ENCODE data around the gene KCNC3.
"Not testable (repeated sequence)": the region's sequence is repeated elsewhere in the genome, so short reads cannot be mapped to it uniquely, and the experiment has no call there.

DNA sequence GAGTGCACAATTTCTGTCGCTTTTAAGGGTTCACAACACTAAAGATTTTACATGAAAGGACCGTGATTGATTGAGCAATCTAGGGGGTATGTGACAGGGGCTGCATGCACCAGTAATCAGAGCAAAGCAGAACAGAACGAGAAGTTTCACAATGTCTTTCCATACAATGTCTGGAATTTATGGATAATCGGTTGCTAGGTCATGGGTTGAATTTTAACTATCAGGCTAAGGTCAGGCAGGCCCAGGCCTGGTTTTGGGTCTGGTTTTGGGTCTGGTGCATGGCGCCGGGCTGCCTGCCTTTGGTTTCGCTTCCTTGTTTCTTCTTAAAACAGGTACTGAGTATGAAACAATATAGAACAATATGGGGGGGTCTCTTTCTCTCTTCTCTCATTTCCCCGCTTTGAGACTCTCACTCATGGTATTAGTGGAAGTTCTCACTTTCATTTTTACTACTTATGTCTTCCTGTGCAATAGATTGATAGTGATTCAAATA lies 18.0 kb upstream of the KCNC3 start:
- TF ChIP-seq, protein P1, sequence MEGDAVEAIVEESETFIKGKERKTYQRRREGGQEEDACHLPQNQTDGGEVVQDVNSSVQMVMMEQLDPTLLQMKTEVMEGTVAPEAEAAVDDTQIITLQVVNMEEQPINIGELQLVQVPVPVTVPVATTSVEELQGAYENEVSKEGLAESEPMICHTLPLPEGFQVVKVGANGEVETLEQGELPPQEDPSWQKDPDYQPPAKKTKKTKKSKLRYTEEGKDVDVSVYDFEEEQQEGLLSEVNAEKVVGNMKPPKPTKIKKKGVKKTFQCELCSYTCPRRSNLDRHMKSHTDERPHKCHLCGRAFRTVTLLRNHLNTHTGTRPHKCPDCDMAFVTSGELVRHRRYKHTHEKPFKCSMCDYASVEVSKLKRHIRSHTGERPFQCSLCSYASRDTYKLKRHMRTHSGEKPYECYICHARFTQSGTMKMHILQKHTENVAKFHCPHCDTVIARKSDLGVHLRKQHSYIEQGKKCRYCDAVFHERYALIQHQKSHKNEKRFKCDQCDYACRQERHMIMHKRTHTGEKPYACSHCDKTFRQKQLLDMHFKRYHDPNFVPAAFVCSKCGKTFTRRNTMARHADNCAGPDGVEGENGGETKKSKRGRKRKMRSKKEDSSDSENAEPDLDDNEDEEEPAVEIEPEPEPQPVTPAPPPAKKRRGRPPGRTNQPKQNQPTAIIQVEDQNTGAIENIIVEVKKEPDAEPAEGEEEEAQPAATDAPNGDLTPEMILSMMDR (IDR thresholded peaks at IDR 0.05), result not testable (repeated sequence)
- not testable (repeated sequence) for TF ChIP-seq POLR2A (IDR thresholded peaks at IDR 0.05)

All from adrenal gland (tissue), 5 donors.